Smooth muscle cell (in vitro differentiated cells): ENCODE results near the gene BLTP3B. TPM values are rescaled to one million over a fixed set of nuclear protein-coding genes. Genes with fewer than 3 reads are reported as not detected.

Experiments used
- DNase-seq: peaks from one replicate; lab custom pipeline; 2025; ENCODE audit not compliant: unreplicated experiment; lab: John Stamatoyannopoulos, UW
- H2AFZ ChIP-seq: fragments of 200-600 bp; sonication (generic); 2 replicates; pipeline ENCODE4 v1.6.0; 2016; ENCODE audit warnings: antibody characterized with exemption, low read depth, mild to moderate bottlenecking
- H3F3A ChIP-seq: fragments of 200-600 bp; sonication (generic); 2 replicates; pipeline ENCODE4 v1.6.0; 2017; ENCODE audit warnings: antibody characterized with exemption, low read depth
- H3K27ac ChIP-seq: fragments of 200-600 bp; sonication (generic); 2 replicates; pipeline ENCODE4 v1.5.1; 2016; ENCODE audit warnings: low read depth, mild to moderate bottlenecking
- H3K27me3 ChIP-seq: fragments of 200-600 bp; sonication (generic); 2 replicates; pipeline ENCODE4 v1.6.1; 2016; ENCODE audit warnings: low read depth, mild to moderate bottlenecking
- H3K36me3 ChIP-seq: fragments of 200-600 bp; sonication (generic); 2 replicates; pipeline ENCODE4 v1.5.1; 2016; ENCODE audit warnings: low read depth
- H3K4me1 ChIP-seq: fragments of 200-600 bp; sonication (generic); 2 replicates; pipeline ENCODE4 v1.5.1; 2016; ENCODE audit warnings: low read depth
- H3K4me2 ChIP-seq: fragments of 200-600 bp; sonication (generic); 2 replicates; pipeline ENCODE4 v1.6.0; 2016; ENCODE audit warnings: mild to moderate bottlenecking
- H3K4me3 ChIP-seq: fragments of 200-600 bp; sonication (generic); 2 replicates; pipeline ENCODE4 v1.5.1; 2016; ENCODE audit warnings: mild to moderate bottlenecking
- H3K79me2 ChIP-seq: fragments of 200-600 bp; sonication (generic); 2 replicates; pipeline ENCODE4 v1.6.0; 2016; ENCODE audit warnings: low read depth, mild to moderate bottlenecking
- H3K9ac ChIP-seq: fragments of 200-600 bp; sonication (generic); 2 replicates; pipeline ENCODE4 v1.6.0; 2016; ENCODE audit warnings: low read depth
- H3K9me3 ChIP-seq: fragments of 200-600 bp; sonication (generic); replicated peaks from 2 replicates; pipeline ENCODE4 v1.5.1; 2016; ENCODE audit warnings: low read depth
- H4K20me1 ChIP-seq: fragments of 200-600 bp; sonication (generic); 2 replicates; pipeline ENCODE4 v1.6.0; 2016; ENCODE audit warnings: low read depth
- WGBS: methylation state at CpG from one replicate; pipeline ENCODE4 v1.1.7; 2016; ENCODE audit warnings: low lambda C conversion rate; 5-methylcytosine and 5-hydroxymethylcytosine counted together
- polyA plus RNA-seq: library from polyadenylated mRNA; unstranded; fragments of >200 nt; fragmentation: Nextera tagmentation; extraction: Ambion mirVana; gene quantifications from 2 replicates; pipeline ENCODE4 v1.2.1, GENCODE V29; 2016
- total RNA-seq: library from RNA; depleted of rRNA; stranded (reverse); fragments of >200 nt; gene quantifications from 2 replicates; pipeline ENCODE4 v1.2.3, GENCODE V29; 2014
- TF ChIP-seq, protein P1 (sequence below): fragments of 200-600 bp; sonication (generic); IDR thresholded peaks from 2 replicates; pipeline ENCODE4 v1.5.1; 2017; ENCODE audit warnings: borderline replicate concordance, mild to moderate bottlenecking, antibody characterized with exemption; ENCODE audit not compliant: insufficient read depth, poor library complexity, severe bottlenecking

BLTP3B gene
- total and polyA plus RNA-seq, 2 experiments from 2014 or later, result 8.5 to 34.0 TPM

DNA sequence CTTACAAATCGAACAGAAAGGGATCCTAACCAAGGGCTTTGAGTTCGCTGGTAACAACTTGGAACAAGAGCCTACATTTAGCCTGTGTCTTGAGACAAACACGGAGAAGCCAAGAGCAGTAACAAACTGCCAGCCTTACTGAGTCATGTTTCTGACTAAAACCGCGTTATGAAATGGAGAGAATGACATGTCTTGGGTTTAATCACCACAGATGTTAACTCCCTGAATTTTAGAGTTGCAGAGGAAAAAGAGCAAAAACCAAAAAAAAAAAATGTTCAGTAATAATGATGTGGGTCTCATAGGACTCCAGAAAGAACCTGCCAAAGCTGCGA lies 1.0 kb downstream of the BLTP3B start:
- TF ChIP-seq, protein P1, sequence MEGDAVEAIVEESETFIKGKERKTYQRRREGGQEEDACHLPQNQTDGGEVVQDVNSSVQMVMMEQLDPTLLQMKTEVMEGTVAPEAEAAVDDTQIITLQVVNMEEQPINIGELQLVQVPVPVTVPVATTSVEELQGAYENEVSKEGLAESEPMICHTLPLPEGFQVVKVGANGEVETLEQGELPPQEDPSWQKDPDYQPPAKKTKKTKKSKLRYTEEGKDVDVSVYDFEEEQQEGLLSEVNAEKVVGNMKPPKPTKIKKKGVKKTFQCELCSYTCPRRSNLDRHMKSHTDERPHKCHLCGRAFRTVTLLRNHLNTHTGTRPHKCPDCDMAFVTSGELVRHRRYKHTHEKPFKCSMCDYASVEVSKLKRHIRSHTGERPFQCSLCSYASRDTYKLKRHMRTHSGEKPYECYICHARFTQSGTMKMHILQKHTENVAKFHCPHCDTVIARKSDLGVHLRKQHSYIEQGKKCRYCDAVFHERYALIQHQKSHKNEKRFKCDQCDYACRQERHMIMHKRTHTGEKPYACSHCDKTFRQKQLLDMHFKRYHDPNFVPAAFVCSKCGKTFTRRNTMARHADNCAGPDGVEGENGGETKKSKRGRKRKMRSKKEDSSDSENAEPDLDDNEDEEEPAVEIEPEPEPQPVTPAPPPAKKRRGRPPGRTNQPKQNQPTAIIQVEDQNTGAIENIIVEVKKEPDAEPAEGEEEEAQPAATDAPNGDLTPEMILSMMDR, result no peak
- Histone ChIP-seq H3K27ac (peak overlapping the region; percentile 99), H3K4me3 (peak overlapping the region; percentile 94), H4K20me1 (peaks cover 36% of the 10 kb centered on the region), H3K79me2 (peaks cover 46% of the 10 kb centered on the region), H3F3A (peaks cover 12% of the 10 kb centered on the region), H3K4me1 (peaks cover 7% of the 10 kb centered on the region), H3K27me3 (no peaks in the 10 kb centered on the region), H2AFZ (peak overlapping the region; percentile 92), H3K9me3 (no peaks in the 10 kb centered on the region), H3K4me2 (peak overlapping the region; percentile 87), H3K36me3 (no peaks in the 10 kb centered on the region), H3K9ac (peak overlapping the region; percentile 99)
- DNase-seq, result no peak
- WGBS, result 19% methylated on average over 6 of the region's 6 CpGs

GRCh38 chr12:100138803-100139098 lies 3.9 kb downstream of the BLTP3B start:
- Histone ChIP-seq H3K36me3 (no peaks in the 10 kb centered on the region), H3F3A (peaks cover 12% of the 10 kb centered on the region), H3K9me3 (no peaks in the 10 kb centered on the region), H3K4me1 (peaks cover 7% of the 10 kb centered on the region), H3K4me3 (no peak overlapping the region), H3K4me2 (peak overlapping the region; percentile 57), H3K9ac (no peak overlapping the region), H2AFZ (no peak overlapping the region), H3K27ac (no peak overlapping the region), H3K79me2 (peaks cover 75% of the 10 kb centered on the region), H4K20me1 (peaks cover 62% of the 10 kb centered on the region), H3K27me3 (no peaks in the 10 kb centered on the region)
- TF ChIP-seq, protein P1, result no peak
- no peak for DNase-seq
- WGBS, result 86% methylated on average over 5 of the region's 5 CpGs

- H3K79me2 ChIP-seq, result peaks cover 80% of the 10 kb centered on the region
- H3K36me3 ChIP-seq, result no peaks in the 10 kb centered on the region
- no peak overlapping the region for H3K9ac ChIP-seq
- 58% methylated on average over 6 of the region's 6 CpGs for WGBS
- no peak overlapping the region for H2AFZ ChIP-seq
- DNase-seq, result no peak
- no peak overlapping the region for H3K27ac ChIP-seq
- H3K4me3 ChIP-seq, result no peak overlapping the region
- H3K27me3 ChIP-seq, result no peaks in the 10 kb centered on the region
- H3K4me1 ChIP-seq, result peaks cover 7% of the 10 kb centered on the region
- H3K4me2 ChIP-seq, result peak overlapping the region; percentile 57
- no peaks in the 10 kb centered on the region for H3K9me3 ChIP-seq
- TF ChIP-seq, protein P1, result peak; percentile 15
- H4K20me1 ChIP-seq, result peaks cover 66% of the 10 kb centered on the region
- H3F3A ChIP-seq, result peaks cover 12% of the 10 kb centered on the region
Measured at GRCh38 chr12:100138048-100138802, 4.4 kb downstream of the BLTP3B start.

DNA sequence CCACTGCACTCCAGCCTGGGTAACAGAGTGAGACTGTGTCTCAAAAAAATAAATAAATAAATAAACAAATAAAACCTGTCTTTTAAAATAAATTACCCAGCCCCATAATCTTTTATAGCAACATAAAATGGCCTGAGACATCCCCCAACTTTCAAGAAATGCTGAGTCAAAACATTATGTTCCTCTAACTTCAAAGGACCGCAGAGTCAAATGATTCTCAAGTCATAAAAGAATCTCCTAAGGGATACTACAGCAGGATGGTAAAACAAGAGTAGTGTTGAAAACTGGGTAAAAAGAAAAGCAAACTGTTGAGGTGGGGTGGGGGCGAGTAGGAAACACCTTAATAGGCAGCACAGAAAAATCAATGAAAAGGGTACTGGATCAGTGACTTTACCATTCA lies 9.5 kb downstream of the BLTP3B start:
- Histone ChIP-seq H4K20me1 (peaks cover 84% of the 10 kb centered on the region), H3K27me3 (no peaks in the 10 kb centered on the region), H3F3A (no peaks in the 10 kb centered on the region), H3K36me3 (no peaks in the 10 kb centered on the region), H3K9ac (no peak overlapping the region), H3K9me3 (no peaks in the 10 kb centered on the region), H3K4me3 (no peak overlapping the region), H3K4me2 (no peak overlapping the region), H3K79me2 (peaks cover 93% of the 10 kb centered on the region), H3K27ac (no peak overlapping the region), H2AFZ (no peak overlapping the region), H3K4me1 (peaks cover 10% of the 10 kb centered on the region)
- DNase-seq, result no peak
- TF ChIP-seq, protein P1, result no peak
- WGBS, result 100% methylated on average over 2 of the region's 2 CpGs
